ENCODE data around the gene C2CD2. TPM values are rescaled to one million over a fixed set of nuclear protein-coding genes. Genes with fewer than 3 reads are reported as not detected.

Gene C2CD2
- total and polyA plus RNA-seq, 2 donors (not counting 3 experiments of a cell fraction or from before 2014, with no cell fraction given), result 32.6 to 41.2 TPM

- no peak for DNase-seq (ENCODE audit: low read depth, low spot score)
- Histone ChIP-seq H3K4me1 (ENCODE audit: control insufficient read depth, extremely low read depth, insufficient read depth, low read length) (no peaks in the 10 kb centered on the region), H3K4me2 (ENCODE audit: insufficient read depth, low read length) (no peak overlapping the region), H3K79me2 (ENCODE audit: control insufficient read depth, insufficient read depth, low read length) (no peaks in the 10 kb centered on the region), H3K9me3 (replicated peaks; ENCODE audit: control insufficient read depth, insufficient read depth, low read length) (no peaks in the 10 kb centered on the region), H2AFZ (ENCODE audit: low read depth, low read length) (no peak overlapping the region), H4K20me1 (replicated peaks; ENCODE audit: control insufficient read depth, extremely low read depth, insufficient read depth, low read length) (no peaks in the 10 kb centered on the region), H3K4me3 (replicated peaks in 1 of 3; ENCODE audit: insufficient read depth in 1 of 3, low read depth in 1 of 3, low read length in 3 of 3) (no peak overlapping the region), H3K9ac (replicated peaks; ENCODE audit: extremely low read depth, insufficient read depth, low read length) (no peak overlapping the region), H3K27me3 (ENCODE audit: control insufficient read depth in 2 of 2, insufficient read depth in 2 of 2, low read length in 2 of 2) (peaks cover 0 to 2% of the 10 kb centered on the region in 2 experiments), H3K9me1 (replicated peaks; ENCODE audit: control insufficient read depth, extremely low read depth, insufficient read depth, low read length) (no peaks in the 10 kb centered on the region), H3K36me3 (ENCODE audit: control insufficient read depth in 2 of 2, extremely low read depth in 1 of 2, insufficient read depth in 2 of 2, low read length in 2 of 2) (no peaks in the 10 kb centered on the region), H3K27ac (ENCODE audit: insufficient read depth, low read depth, low read length) (no peak overlapping the region)
- no TSS peak for BruUV-seq (replicated peaks)
- ChIA-PET POLR2A (no interaction called here), CTCF (interaction anchor here (0.9 to 1.5 kb wide), 4 partner anchors 9 to 26 kb away, joined by 3 read pairs; no protein-coding TSS in a partner anchor)
- dilution Hi-C loops (cut with MboI; ENCODE audit: extremely low pct_ligation_motif_present, low sequenced_read_pairs), result no loop called here
- FAIRE-seq, result no peak
- TF ChIP-seq JUN (IDR thresholded peaks at IDR 0.05; ENCODE audit: borderline replicate concordance, insufficient read depth, insufficient read length, low read depth), result no peak
- TF ChIP-seq FOS (IDR thresholded peaks at IDR 0.05; ENCODE audit: borderline replicate concordance, insufficient read depth, low read length), result no peak
- TF ChIP-seq EZH2 (IDR thresholded peaks at IDR 0.05; ENCODE audit: borderline replicate concordance, low read depth, low read length, severe bottlenecking), result no peak
- no peak for TF ChIP-seq POLR2AphosphoS5 (IDR thresholded peaks at IDR 0.05; ENCODE audit: insufficient read depth, low read depth, low read length)
- intact Hi-C loops (cut with micrococcal nuclease), result no loop called here
These were observed 26.7 kb upstream of the C2CD2 start for GRCh38 chr21:41980561-41980960.

- Histone ChIP-seq H4K20me1 (replicated peaks; ENCODE audit: control insufficient read depth, extremely low read depth, insufficient read depth, low read length) (no peaks in the 10 kb centered on the region), H3K79me2 (ENCODE audit: control insufficient read depth, insufficient read depth, low read length) (no peaks in the 10 kb centered on the region), H3K9ac (replicated peaks; ENCODE audit: extremely low read depth, insufficient read depth, low read length) (no peak overlapping the region), H3K4me2 (ENCODE audit: insufficient read depth, low read length) (no peak overlapping the region), H3K4me3 (replicated peaks in 1 of 3; ENCODE audit: insufficient read depth in 1 of 3, low read depth in 1 of 3, low read length in 3 of 3) (no peak overlapping the region), H2AFZ (ENCODE audit: low read depth, low read length) (no peak overlapping the region), H3K9me3 (replicated peaks; ENCODE audit: control insufficient read depth, insufficient read depth, low read length) (no peaks in the 10 kb centered on the region), H3K27ac (ENCODE audit: insufficient read depth, low read depth, low read length) (no peak overlapping the region), H3K27me3 (ENCODE audit: control insufficient read depth in 2 of 2, insufficient read depth in 2 of 2, low read length in 2 of 2) (peaks cover 0 to 2% of the 10 kb centered on the region in 2 experiments), H3K36me3 (ENCODE audit: control insufficient read depth in 2 of 2, extremely low read depth in 1 of 2, insufficient read depth in 2 of 2, low read length in 2 of 2) (no peaks in the 10 kb centered on the region), H3K4me1 (ENCODE audit: control insufficient read depth, extremely low read depth, insufficient read depth, low read length) (no peaks in the 10 kb centered on the region), H3K9me1 (replicated peaks; ENCODE audit: control insufficient read depth, extremely low read depth, insufficient read depth, low read length) (no peaks in the 10 kb centered on the region)
- TF ChIP-seq POLR2A (IDR thresholded peaks at IDR 0.05; ENCODE audit: low read depth, low read length) (no peak), MAX (IDR thresholded peaks at IDR 0.05; ENCODE audit: insufficient read depth, insufficient read length) (no peak), POLR2AphosphoS5 (IDR thresholded peaks at IDR 0.05; ENCODE audit: insufficient read depth, low read depth, low read length) (no peak)
- intact Hi-C loops (cut with micrococcal nuclease) (no loop called here), dilution Hi-C loops (cut with MboI; ENCODE audit: extremely low pct_ligation_motif_present, low sequenced_read_pairs) (no loop called here)
- DNase-seq (ENCODE audit: low read depth, low spot score) (no peak), FAIRE-seq (no peak)
- no TSS peak for BruUV-seq (replicated peaks)
- CTCF ChIA-PET, result interaction anchor here (1.4 to 1.5 kb wide), 2 partner anchors 14 to 27 kb away, joined by 3 read pairs; no protein-coding TSS in a partner anchor
- POLR2A ChIA-PET, result no interaction called here
These were observed 26.0 kb upstream of the C2CD2 start for GRCh38 chr21:41979751-41980369.

Measured in endothelial cell of umbilical vein (primary cell).